ENCODE measurements around the gene PPP1R13L.

DNA sequence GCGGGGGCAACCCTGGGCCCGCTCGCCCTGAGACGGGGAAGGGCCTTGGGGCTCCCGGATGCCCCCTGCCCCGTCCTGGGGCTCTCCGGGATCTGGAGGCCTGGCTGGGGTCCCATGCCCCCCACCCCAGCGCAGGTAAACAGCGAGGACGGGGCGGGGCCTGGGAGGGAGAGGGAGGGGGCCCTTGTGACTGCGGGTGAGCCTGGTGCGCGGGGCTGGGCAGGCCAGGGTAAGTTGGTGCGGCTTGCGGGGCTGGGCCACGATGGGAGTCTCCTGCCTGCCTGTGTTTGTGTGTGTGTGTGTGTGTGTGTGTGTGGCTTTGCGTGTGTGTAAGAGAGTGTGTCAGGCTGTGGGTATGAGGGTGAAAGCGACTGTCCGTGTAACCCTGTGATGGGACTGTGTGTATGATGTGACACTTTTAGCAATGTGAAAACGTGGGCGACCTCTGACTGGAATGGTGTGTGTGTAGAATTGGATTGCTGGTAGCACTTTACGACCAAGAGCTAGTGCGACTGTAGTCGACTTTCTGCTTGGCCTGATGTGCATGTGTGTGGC lies 63.9 kb downstream of the PPP1R13L start:
- TF ChIP-seq, protein P1, sequence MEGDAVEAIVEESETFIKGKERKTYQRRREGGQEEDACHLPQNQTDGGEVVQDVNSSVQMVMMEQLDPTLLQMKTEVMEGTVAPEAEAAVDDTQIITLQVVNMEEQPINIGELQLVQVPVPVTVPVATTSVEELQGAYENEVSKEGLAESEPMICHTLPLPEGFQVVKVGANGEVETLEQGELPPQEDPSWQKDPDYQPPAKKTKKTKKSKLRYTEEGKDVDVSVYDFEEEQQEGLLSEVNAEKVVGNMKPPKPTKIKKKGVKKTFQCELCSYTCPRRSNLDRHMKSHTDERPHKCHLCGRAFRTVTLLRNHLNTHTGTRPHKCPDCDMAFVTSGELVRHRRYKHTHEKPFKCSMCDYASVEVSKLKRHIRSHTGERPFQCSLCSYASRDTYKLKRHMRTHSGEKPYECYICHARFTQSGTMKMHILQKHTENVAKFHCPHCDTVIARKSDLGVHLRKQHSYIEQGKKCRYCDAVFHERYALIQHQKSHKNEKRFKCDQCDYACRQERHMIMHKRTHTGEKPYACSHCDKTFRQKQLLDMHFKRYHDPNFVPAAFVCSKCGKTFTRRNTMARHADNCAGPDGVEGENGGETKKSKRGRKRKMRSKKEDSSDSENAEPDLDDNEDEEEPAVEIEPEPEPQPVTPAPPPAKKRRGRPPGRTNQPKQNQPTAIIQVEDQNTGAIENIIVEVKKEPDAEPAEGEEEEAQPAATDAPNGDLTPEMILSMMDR (IDR thresholded peaks at IDR 0.05; ENCODE audit: low read length) = no peak
- no peak for TF ChIP-seq EZH2phosphoT487 (IDR thresholded peaks at IDR 0.05; ENCODE audit: low read length)

Measured in MM.1S (cell line).